ENCODE data around the gene SCN4B. TPM values are rescaled to one million over a fixed set of nuclear protein-coding genes. Genes with fewer than 3 reads are reported as not detected.
A peak's percentile ranks its signal among the peaks of the same experiment; 100 is the strongest.

The SCN4B gene
- total and polyA plus RNA-seq, 4 donors: 0.05 to 11.8 (median 1.2) TPM

GRCh38 chr11:118098996-118099837, 53.4 kb downstream of the SCN4B start:
- H3K27me3 ChIP-seq (ENCODE audit: control insufficient read depth in 1 of 2, insufficient read depth in 2 of 2, low read length in 1 of 2): no peaks in the 10 kb centered on the region
- H3K4me3 ChIP-seq (ENCODE audit: low read length in 2 of 2): no peak overlapping the region
- H3K27ac ChIP-seq (ENCODE audit: low read depth in 1 of 2, low read length in 2 of 2): no peak overlapping the region
- DNase-seq (peak in 1 of 2 donors; percentile 27), ATAC-seq (ENCODE audit: low FRiP score) (no peak)
- no peaks in the 10 kb centered on the region for H3K36me3 ChIP-seq (ENCODE audit: control insufficient read depth in 1 of 2, insufficient read depth in 2 of 2, low read length in 1 of 2)
- WGBS, 2 donors: 39 to 49% methylated on average over 11 of the region's 11 CpGs
- no peaks in the 10 kb centered on the region for H3K4me1 ChIP-seq (ENCODE audit: control insufficient read depth in 1 of 2, insufficient read depth in 2 of 2, low read length in 2 of 2)
- H3K9me3 ChIP-seq (ENCODE audit: control insufficient read depth, low read length): no peaks in the 10 kb centered on the region
- intact Hi-C loops (cut with DNase I): no loop called here

GRCh38 chr11:118095967-118096367, 56.7 kb downstream of the SCN4B start:
- Histone ChIP-seq H3K4me1 (ENCODE audit: control insufficient read depth in 1 of 2, insufficient read depth in 2 of 2, low read length in 2 of 2) (no peaks in the 10 kb centered on the region), H3K27me3 (ENCODE audit: control insufficient read depth in 1 of 2, insufficient read depth in 2 of 2, low read length in 1 of 2) (no peaks in the 10 kb centered on the region)
- 0 to 32% methylated on average over 1 of the region's 1 CpG for WGBS, 2 donors

GRCh38 chr11:118095493-118095892, 57.1 kb downstream of the SCN4B start:
- intact Hi-C loops (cut with DNase I): no loop called here
- no peaks in the 10 kb centered on the region for H3K36me3 ChIP-seq (ENCODE audit: control insufficient read depth in 1 of 2, insufficient read depth in 2 of 2, low read length in 1 of 2)
- ATAC-seq (ENCODE audit: low FRiP score) (no peak), DNase-seq (peak; percentile 7 to 25)
- H3K27me3 ChIP-seq (ENCODE audit: control insufficient read depth in 1 of 2, insufficient read depth in 2 of 2, low read length in 1 of 2): no peaks in the 10 kb centered on the region
- no peaks in the 10 kb centered on the region for H3K9me3 ChIP-seq (ENCODE audit: control insufficient read depth, low read length)
- H3K4me1 ChIP-seq (ENCODE audit: control insufficient read depth in 1 of 2, insufficient read depth in 2 of 2, low read length in 2 of 2): no peaks in the 10 kb centered on the region
- no peak overlapping the region for H3K27ac ChIP-seq (ENCODE audit: low read depth in 1 of 2, low read length in 2 of 2)
- 59 to 60% methylated on average over 4 of the region's 4 CpGs for WGBS, 2 donors
- H3K4me3 ChIP-seq (ENCODE audit: low read length in 2 of 2): no peak overlapping the region

More at GRCh38 chr11:118095967-118096367, 56.7 kb downstream of the SCN4B start:
- no peak overlapping the region for H3K27ac ChIP-seq (ENCODE audit: low read depth in 1 of 2, low read length in 2 of 2)
- intact Hi-C loops (cut with DNase I): no loop called here
- ATAC-seq (ENCODE audit: low FRiP score) (no peak), DNase-seq (no peak)
- no peaks in the 10 kb centered on the region for H3K9me3 ChIP-seq (ENCODE audit: control insufficient read depth, low read length)
- no peak overlapping the region for H3K4me3 ChIP-seq (ENCODE audit: low read length in 2 of 2)
- H3K36me3 ChIP-seq (ENCODE audit: control insufficient read depth in 1 of 2, insufficient read depth in 2 of 2, low read length in 1 of 2): no peaks in the 10 kb centered on the region

DNA sequence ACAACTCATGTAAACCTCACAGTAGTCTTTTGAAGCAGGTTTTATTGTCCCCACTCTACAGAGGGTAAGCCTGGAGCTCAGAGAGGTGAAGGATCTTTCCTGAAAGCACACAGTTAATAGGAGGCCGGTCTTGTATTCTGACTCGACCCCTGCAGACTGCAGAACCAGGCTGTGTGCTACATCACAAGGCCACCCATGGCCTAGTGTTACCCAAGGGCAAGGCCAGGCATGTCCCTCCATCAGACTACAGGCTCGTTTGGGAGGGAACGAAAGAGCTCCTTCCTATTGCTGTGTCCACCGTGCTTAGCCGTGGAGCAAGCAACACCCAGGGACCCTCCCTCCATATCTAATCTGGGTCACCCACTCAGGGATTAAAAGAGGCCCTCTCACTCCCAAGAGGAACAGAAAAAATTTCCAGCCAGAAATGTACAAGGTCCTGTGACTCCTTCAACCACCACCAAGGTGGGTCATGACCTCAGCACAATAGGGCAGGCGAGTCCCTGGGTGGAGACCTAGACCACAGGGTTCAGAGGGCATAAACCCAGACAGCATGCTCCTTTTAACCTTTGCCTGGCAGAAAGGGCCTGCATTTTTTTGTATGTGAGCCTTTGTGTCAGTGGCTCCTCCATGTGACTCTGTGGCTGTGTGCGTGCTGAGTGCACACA, 59.6 kb downstream of the SCN4B start:
- no peak for ATAC-seq (ENCODE audit: low FRiP score)
- intact Hi-C loops (cut with DNase I): no loop called here
- H3K4me3 ChIP-seq (ENCODE audit: low read length in 2 of 2): no peak overlapping the region
- H3K4me1 ChIP-seq (ENCODE audit: control insufficient read depth in 1 of 2, insufficient read depth in 2 of 2, low read length in 2 of 2): no peaks in the 10 kb centered on the region
- WGBS, 2 donors: 76% methylated on average over 8 of the region's 8 CpGs
- H3K27ac ChIP-seq (ENCODE audit: low read depth in 1 of 2, low read length in 2 of 2): no peak overlapping the region
- no peaks in the 10 kb centered on the region for H3K36me3 ChIP-seq (ENCODE audit: control insufficient read depth in 1 of 2, insufficient read depth in 2 of 2, low read length in 1 of 2)
- DNase-seq: no peak
- no peaks in the 10 kb centered on the region for H3K27me3 ChIP-seq (ENCODE audit: control insufficient read depth in 1 of 2, insufficient read depth in 2 of 2, low read length in 1 of 2)
- H3K9me3 ChIP-seq (ENCODE audit: control insufficient read depth, low read length): no peaks in the 10 kb centered on the region

DNA sequence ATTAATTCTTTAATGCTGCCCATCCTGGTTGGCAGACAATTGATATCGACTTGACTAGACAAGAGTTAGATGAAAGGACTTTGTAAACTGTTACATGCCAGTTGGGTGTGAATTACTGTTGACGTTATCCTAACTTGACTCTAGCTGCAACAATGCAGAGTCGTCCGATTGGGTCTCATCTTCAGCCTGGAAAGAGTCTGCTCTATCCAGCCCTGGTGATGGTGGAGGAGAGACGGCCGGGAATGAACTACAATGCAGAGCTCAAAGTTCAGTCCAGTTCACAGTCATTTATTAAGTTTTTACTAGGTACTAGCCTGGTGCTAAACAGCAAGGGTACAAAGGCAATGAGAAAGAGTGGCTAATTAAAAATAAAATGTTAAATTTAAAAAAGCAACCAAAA, 60.9 kb downstream of the SCN4B start:
- no peak overlapping the region for H3K27ac ChIP-seq (ENCODE audit: low read depth in 1 of 2, low read length in 2 of 2)
- H3K4me3 ChIP-seq (ENCODE audit: low read length in 2 of 2): no peak overlapping the region
- no peak for DNase-seq
- H3K4me1 ChIP-seq (ENCODE audit: control insufficient read depth in 1 of 2, insufficient read depth in 2 of 2, low read length in 2 of 2): no peaks in the 10 kb centered on the region
- H3K9me3 ChIP-seq (ENCODE audit: control insufficient read depth, low read length): peaks cover 8% of the 10 kb centered on the region
- no peak for ATAC-seq (ENCODE audit: low FRiP score)
- H3K36me3 ChIP-seq (ENCODE audit: control insufficient read depth in 1 of 2, insufficient read depth in 2 of 2, low read length in 1 of 2): no peaks in the 10 kb centered on the region
- intact Hi-C loops (cut with DNase I): no loop called here
- no peaks in the 10 kb centered on the region for H3K27me3 ChIP-seq (ENCODE audit: control insufficient read depth in 1 of 2, insufficient read depth in 2 of 2, low read length in 1 of 2)
- WGBS, 2 donors: 27 to 44% methylated on average over 6 of the region's 6 CpGs

- no peak for ATAC-seq (ENCODE audit: low FRiP score)
- 56 to 62% methylated on average over 7 of the region's 7 CpGs for WGBS, 2 donors
- H3K36me3 ChIP-seq (ENCODE audit: control insufficient read depth in 1 of 2, insufficient read depth in 2 of 2, low read length in 1 of 2): no peaks in the 10 kb centered on the region
These were observed 62.0 kb downstream of the SCN4B start for GRCh38 chr11:118090545-118091162.

GRCh38 chr11:118088531-118088930, 64.1 kb downstream of the SCN4B start:
- DNase-seq (peak in 1 of 2 donors; percentile 79), ATAC-seq (ENCODE audit: low FRiP score) (peak; percentile 59)
- Histone ChIP-seq H3K9me3 (ENCODE audit: control insufficient read depth, low read length) (peaks cover 8% of the 10 kb centered on the region), H3K4me1 (ENCODE audit: control insufficient read depth in 1 of 2, insufficient read depth in 2 of 2, low read length in 2 of 2) (no peaks in the 10 kb centered on the region), H3K36me3 (ENCODE audit: control insufficient read depth in 1 of 2, insufficient read depth in 2 of 2, low read length in 1 of 2) (no peaks in the 10 kb centered on the region), H3K4me3 (ENCODE audit: low read length in 2 of 2) (no peak overlapping the region), H3K27me3 (ENCODE audit: control insufficient read depth in 1 of 2, insufficient read depth in 2 of 2, low read length in 1 of 2) (no peaks in the 10 kb centered on the region), H3K27ac (ENCODE audit: low read depth in 1 of 2, low read length in 2 of 2) (no peak overlapping the region)
- 52 to 58% methylated on average over 4 of the region's 4 CpGs for WGBS, 2 donors
- intact Hi-C loops (cut with DNase I): no loop called here

More at GRCh38 chr11:118090545-118091162, 62.0 kb downstream of the SCN4B start:
- Histone ChIP-seq H3K4me1 (ENCODE audit: control insufficient read depth in 1 of 2, insufficient read depth in 2 of 2, low read length in 2 of 2) (no peaks in the 10 kb centered on the region), H3K27ac (ENCODE audit: low read depth in 1 of 2, low read length in 2 of 2) (no peak overlapping the region), H3K4me3 (ENCODE audit: low read length in 2 of 2) (no peak overlapping the region), H3K27me3 (ENCODE audit: control insufficient read depth in 1 of 2, insufficient read depth in 2 of 2, low read length in 1 of 2) (no peaks in the 10 kb centered on the region), H3K9me3 (ENCODE audit: control insufficient read depth, low read length) (peaks cover 8% of the 10 kb centered on the region)
- DNase-seq: no peak
- intact Hi-C loops (cut with DNase I): no loop called here

DNA sequence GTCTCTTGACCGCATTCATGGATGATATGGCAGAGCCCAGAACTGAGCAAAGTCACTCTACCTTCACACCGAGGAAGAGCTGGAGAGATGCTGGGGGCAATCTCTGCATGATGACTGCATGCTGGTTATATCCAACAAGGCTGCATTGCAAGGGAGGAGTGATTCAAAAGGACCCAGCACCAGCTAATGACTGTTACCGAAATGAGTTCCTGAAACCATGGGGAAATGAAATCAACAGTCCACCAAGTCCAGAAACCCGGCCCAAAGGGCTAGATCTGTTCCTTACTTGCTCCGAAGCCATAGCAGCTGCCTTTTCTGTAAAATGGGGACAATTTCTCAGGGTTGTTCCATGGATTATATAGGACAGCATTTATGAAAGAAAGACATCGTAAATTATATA, 64.7 kb downstream of the SCN4B start:
- Histone ChIP-seq H3K4me3 (ENCODE audit: low read length in 2 of 2) (no peak overlapping the region), H3K36me3 (ENCODE audit: control insufficient read depth in 1 of 2, insufficient read depth in 2 of 2, low read length in 1 of 2) (no peaks in the 10 kb centered on the region), H3K27ac (ENCODE audit: low read depth in 1 of 2, low read length in 2 of 2) (no peak overlapping the region), H3K4me1 (ENCODE audit: control insufficient read depth in 1 of 2, insufficient read depth in 2 of 2, low read length in 2 of 2) (no peaks in the 10 kb centered on the region), H3K27me3 (ENCODE audit: control insufficient read depth in 1 of 2, insufficient read depth in 2 of 2, low read length in 1 of 2) (no peaks in the 10 kb centered on the region), H3K9me3 (ENCODE audit: control insufficient read depth, low read length) (peaks cover 8% of the 10 kb centered on the region)
- WGBS, 2 donors: 91 to 92% methylated on average over 6 of the region's 6 CpGs
- ATAC-seq (ENCODE audit: low FRiP score): no peak
- intact Hi-C loops (cut with DNase I): no loop called here
- peak in 1 of 2 donors; percentile 35 for DNase-seq
